GM12801 (cell line): ENCODE results near the gene SPECC1.

Experiments
- TF ChIP-seq, protein P1 (sequence below): IDR thresholded peaks from one replicate; pipeline ENCODE4 v1.5.1; 2011; ENCODE audit warnings: control low read depth; ENCODE audit not compliant: insufficient read length; ENCODE audit errors: extremely low read depth

The SPECC1 gene

DNA sequence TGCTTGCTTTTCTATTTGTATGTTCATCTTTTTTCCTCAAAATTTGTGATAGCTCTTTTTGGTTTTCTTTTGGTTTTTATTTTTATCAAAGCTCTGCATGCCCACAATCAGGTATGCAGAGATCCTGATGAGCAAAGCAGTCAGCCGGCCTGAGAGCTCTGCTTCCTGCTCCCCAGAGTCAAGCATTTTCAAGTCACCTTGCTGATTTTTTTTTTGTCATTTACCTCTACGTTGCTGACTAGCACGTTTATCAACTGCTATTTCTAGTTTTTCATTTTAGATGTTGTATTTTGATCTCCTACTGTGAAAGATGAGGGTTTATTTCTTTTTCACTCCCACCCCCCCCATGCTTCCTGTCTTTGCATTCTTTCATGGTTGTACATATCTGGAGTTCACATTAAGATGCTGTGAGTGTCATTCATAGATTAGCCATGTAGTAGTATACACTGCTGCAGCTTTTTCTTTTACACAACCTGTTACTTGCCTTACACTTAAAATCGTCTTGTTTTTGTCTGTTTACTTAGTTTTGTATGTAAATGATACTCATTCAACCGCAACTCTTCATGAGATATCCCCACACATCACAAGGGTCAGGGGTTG lies 262.0 kb downstream of the SPECC1 start:
- TF ChIP-seq, protein P1, sequence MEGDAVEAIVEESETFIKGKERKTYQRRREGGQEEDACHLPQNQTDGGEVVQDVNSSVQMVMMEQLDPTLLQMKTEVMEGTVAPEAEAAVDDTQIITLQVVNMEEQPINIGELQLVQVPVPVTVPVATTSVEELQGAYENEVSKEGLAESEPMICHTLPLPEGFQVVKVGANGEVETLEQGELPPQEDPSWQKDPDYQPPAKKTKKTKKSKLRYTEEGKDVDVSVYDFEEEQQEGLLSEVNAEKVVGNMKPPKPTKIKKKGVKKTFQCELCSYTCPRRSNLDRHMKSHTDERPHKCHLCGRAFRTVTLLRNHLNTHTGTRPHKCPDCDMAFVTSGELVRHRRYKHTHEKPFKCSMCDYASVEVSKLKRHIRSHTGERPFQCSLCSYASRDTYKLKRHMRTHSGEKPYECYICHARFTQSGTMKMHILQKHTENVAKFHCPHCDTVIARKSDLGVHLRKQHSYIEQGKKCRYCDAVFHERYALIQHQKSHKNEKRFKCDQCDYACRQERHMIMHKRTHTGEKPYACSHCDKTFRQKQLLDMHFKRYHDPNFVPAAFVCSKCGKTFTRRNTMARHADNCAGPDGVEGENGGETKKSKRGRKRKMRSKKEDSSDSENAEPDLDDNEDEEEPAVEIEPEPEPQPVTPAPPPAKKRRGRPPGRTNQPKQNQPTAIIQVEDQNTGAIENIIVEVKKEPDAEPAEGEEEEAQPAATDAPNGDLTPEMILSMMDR, result no peak

DNA sequence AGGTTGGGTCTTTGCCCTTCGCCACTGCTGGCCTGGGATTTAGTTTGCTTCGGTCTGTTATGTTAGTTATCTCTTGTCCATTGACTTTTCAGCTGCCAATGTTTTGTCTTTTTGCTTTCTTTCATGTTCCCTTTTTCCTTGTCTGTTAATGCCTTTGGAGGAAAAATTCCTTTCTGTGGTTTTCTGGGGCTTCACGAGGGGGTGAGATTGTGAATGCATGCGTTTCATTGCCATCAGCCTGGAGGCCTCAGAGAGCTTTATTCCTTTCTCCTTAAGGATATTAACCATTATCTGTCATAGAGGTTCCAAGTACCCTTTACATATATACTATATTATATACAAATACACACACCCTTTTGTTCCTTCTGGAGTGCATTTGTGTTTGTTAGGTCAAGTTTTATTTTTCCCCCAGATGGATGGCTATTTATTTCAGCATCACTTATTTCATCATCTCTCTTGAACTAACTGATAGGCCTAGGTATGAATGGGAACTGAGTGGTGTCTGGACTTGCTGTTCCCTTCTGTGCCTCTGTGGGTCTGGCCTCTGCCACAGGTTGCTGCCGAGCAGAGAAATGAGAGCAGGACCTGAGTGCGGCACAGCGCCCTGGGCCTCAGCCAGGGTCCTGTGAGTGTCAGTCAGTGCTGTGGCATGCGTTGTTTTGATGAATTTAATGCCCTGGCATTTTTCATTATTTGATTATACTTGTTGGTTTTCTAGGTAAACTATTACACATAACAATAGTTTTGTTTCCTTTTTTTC lies 264.8 kb downstream of the SPECC1 start:
- TF ChIP-seq, protein P1, result no peak

DNA sequence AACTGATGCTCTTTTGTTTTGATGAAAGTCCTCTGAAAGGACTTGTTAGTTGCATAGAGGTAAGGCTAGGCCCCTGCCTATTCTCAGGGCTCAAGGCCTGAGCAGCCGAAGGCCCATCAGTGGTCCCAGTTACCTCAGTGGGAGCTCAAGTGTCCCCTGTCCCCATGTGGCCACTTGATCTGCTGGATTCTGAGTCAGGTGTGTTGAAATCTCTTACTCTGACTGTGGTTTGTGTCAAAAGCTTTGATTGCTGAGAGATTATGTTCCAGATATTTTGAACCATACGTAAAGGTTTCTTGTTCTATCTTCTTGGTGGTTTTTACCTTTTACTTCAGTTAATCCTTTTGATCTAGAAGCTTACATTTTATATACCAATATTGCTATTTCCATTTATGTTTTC lies 266.5 kb downstream of the SPECC1 start:
- TF ChIP-seq, protein P1, result no peak

DNA sequence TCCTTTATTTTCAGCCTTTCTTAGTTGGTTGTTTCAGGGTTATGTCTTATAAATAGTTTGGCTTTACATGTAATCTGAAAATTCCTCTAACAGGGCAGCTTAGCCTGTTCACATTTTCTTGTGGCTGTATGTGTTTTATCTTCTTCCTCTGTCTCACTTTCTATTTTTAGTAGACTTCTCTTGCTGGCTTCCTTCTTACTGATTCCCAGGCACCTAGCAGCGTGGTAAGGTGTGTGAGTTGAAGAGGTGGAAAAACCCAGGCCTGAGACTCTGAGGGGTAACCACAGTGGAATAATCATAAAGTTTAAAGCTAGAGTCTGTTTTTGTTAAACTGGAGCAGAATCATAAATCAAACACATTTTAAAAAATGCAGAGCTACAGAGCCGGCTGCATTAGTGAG lies 267.3 kb downstream of the SPECC1 start:
- TF ChIP-seq, protein P1, result no peak

DNA sequence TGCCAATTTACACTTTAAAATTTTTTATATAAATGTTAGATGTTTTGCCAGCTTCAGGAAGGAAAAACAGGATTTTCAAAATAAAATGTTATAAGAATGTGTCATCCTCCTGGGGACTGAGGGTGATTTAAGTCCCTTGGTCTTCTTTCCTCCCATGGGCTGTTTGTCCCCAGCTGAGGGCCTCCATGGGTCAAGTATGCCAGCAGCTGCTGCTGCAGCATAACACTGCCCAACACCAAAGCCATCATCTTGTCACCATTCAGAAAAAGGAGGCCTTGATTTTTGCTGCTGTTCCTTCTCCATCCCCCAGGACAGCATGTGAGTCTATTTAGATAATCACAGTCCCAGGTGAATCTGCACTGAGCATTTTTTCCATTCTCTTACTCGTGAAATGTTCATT lies 269.6 kb downstream of the SPECC1 start:
- TF ChIP-seq, protein P1, result no peak

DNA sequence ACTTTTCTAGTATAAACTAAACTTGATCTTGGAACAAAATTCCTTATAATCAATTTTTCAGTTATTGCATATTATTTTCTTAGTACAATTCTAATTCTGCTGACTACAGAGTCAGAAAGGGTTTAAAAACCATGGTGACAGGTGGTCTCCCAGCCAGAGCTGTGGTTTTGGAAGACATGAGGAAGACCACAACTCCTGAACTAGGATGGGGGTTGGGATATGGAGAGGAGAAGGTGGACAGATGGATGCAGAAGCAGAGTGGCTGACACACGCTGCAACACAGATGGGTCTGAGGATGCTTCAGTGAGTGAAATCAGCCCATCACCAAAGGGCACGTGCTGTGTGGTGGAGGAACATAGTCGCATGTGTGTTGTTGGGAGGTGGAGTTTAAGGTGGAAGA lies 270.5 kb downstream of the SPECC1 start:
- TF ChIP-seq, protein P1, result no peak

DNA sequence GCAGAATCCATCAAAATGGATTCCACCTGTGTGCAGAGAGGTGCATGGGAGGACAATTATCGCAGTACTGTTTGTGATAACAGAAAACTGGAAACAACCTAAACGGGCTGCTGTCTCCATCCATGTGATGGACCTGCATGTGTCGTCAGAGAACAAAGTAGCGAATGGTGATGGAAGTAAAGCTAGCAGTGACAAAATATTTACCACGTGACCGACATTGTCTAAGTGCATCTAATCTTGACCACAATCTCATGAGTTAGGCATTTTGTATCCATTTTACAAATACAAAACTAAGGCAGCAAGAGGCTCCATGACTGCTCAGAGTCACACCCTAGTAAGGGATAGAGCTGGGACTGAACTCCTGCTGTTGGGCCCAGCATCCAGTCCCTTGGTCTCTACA lies 270.9 kb downstream of the SPECC1 start:
- TF ChIP-seq, protein P1, result no peak
